ENCODE measurements around the gene NOL8. TPM values are rescaled to one million over a fixed set of nuclear protein-coding genes. Genes with fewer than 3 reads are reported as not detected.

Gene NOL8
- total and polyA plus RNA-seq, 4 donors: 5.3 to 21.2 (median 12.8) TPM

GRCh38 chr9:92293452-92294296 is 31.5 kb downstream of the NOL8 start, which contains the start of gene IARS1:
Gene IARS1 (minus strand): TSS chr9:92293697. CDS start chr9:92289419, 4,278 bp downstream.
- peaks cover 10 to 22% (median 15%) of the 10 kb centered on the region in 4 donors for H3K4me1 ChIP-seq (ENCODE audit: control insufficient read depth in 4 of 4, insufficient read depth in 4 of 4, low read length in 3 of 4)

More at GRCh38 chr9:92293452-92294296, 31.5 kb downstream of the NOL8 start, which contains the start of gene IARS1:
- peak within 1 kb of the TSS; percentile 64 to 89 (median 88) for H3K4me3 ChIP-seq (ENCODE audit: low read depth in 1 of 3, low read length in 3 of 3)
- WGBS: under 1% methylated on average over 63 of the region's 63 CpGs
- TF ChIP-seq GABPA (IDR thresholded peaks at IDR 0.05 in 1 of 2, conservative IDR thresholded peaks at IDR 0.05 in 1 of 2) (peak in 1 of 2 donors; percentile 74), SP1 (IDR thresholded peaks at IDR 0.05) (peak; percentile 100), JUND (IDR thresholded peaks at IDR 0.05) (no peak), EGR1 (IDR thresholded peaks at IDR 0.05; ENCODE audit: low read depth in 2 of 2) (peak in 1 of 2 donors; percentile 17), YY1 (IDR thresholded peaks at IDR 0.05) (peak; percentile 88), RAD21 (IDR thresholded peaks at IDR 0.05) (no peak), NR2F2 (IDR thresholded peaks at IDR 0.05) (no peak), ZBTB33 (IDR thresholded peaks at IDR 0.05) (peak; percentile 81), TAF1 (conservative IDR thresholded peaks at IDR 0.05) (peak; percentile 91), HNF4G (IDR thresholded peaks at IDR 0.05) (no peak), MAX (IDR thresholded peaks at IDR 0.05) (peak; percentile 100), HNF4A (conservative IDR thresholded peaks at IDR 0.05) (peak in 1 of 2 donors; percentile 8), RXRA (IDR thresholded peaks at IDR 0.05) (peak in 1 of 2 donors; percentile 25), FOXA2 (IDR thresholded peaks at IDR 0.05) (no peak), FOXA1 (IDR thresholded peaks at IDR 0.05) (no peak)
- TF ChIP-seq, protein P1, sequence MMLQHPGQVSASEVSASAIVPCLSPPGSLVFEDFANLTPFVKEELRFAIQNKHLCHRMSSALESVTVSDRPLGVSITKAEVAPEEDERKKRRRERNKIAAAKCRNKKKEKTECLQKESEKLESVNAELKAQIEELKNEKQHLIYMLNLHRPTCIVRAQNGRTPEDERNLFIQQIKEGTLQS (IDR thresholded peaks at IDR 0.05): peak; percentile 96
- TF ChIP-seq, protein P2, sequence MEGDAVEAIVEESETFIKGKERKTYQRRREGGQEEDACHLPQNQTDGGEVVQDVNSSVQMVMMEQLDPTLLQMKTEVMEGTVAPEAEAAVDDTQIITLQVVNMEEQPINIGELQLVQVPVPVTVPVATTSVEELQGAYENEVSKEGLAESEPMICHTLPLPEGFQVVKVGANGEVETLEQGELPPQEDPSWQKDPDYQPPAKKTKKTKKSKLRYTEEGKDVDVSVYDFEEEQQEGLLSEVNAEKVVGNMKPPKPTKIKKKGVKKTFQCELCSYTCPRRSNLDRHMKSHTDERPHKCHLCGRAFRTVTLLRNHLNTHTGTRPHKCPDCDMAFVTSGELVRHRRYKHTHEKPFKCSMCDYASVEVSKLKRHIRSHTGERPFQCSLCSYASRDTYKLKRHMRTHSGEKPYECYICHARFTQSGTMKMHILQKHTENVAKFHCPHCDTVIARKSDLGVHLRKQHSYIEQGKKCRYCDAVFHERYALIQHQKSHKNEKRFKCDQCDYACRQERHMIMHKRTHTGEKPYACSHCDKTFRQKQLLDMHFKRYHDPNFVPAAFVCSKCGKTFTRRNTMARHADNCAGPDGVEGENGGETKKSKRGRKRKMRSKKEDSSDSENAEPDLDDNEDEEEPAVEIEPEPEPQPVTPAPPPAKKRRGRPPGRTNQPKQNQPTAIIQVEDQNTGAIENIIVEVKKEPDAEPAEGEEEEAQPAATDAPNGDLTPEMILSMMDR (IDR thresholded peaks at IDR 0.05; ENCODE audit: low read depth, low read length, missing input control): no peak
- TF ChIP-seq, protein P3, sequence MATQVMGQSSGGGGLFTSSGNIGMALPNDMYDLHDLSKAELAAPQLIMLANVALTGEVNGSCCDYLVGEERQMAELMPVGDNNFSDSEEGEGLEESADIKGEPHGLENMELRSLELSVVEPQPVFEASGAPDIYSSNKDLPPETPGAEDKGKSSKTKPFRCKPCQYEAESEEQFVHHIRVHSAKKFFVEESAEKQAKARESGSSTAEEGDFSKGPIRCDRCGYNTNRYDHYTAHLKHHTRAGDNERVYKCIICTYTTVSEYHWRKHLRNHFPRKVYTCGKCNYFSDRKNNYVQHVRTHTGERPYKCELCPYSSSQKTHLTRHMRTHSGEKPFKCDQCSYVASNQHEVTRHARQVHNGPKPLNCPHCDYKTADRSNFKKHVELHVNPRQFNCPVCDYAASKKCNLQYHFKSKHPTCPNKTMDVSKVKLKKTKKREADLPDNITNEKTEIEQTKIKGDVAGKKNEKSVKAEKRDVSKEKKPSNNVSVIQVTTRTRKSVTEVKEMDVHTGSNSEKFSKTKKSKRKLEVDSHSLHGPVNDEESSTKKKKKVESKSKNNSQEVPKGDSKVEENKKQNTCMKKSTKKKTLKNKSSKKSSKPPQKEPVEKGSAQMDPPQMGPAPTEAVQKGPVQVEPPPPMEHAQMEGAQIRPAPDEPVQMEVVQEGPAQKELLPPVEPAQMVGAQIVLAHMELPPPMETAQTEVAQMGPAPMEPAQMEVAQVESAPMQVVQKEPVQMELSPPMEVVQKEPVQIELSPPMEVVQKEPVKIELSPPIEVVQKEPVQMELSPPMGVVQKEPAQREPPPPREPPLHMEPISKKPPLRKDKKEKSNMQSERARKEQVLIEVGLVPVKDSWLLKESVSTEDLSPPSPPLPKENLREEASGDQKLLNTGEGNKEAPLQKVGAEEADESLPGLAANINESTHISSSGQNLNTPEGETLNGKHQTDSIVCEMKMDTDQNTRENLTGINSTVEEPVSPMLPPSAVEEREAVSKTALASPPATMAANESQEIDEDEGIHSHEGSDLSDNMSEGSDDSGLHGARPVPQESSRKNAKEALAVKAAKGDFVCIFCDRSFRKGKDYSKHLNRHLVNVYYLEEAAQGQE (IDR thresholded peaks at IDR 0.05): peak; percentile 34
- H3K36me3 ChIP-seq (ENCODE audit: control insufficient read depth in 4 of 4, insufficient read depth in 3 of 4, low read depth in 1 of 4, low read length in 3 of 4): peaks cover 0 to 11% (median 9%) of the 10 kb centered on the region in 4 donors
- peak; percentile 100 for DNase-seq (ENCODE audit: low spot score)
- H3K9ac ChIP-seq (ENCODE audit: low read depth in 1 of 2, low read length in 2 of 2): peak within 1 kb of the TSS; percentile 69 to 83
- H3K27ac ChIP-seq (ENCODE audit: low read depth in 1 of 2, low read length in 2 of 2): peak within 1 kb of the TSS; percentile 58 to 81
- H3K27me3 ChIP-seq (ENCODE audit: control insufficient read depth in 4 of 4, insufficient read depth in 4 of 4, low read length in 3 of 4): no peaks in the 10 kb centered on the region
- H3K9me3 ChIP-seq (ENCODE audit: control insufficient read depth in 4 of 4, low read length in 3 of 4): no peaks in the 10 kb centered on the region

All from liver (tissue), 9 donors.